ENCODE results near the gene NFS1. TPM values are rescaled to one million over a fixed set of nuclear protein-coding genes. Genes with fewer than 3 reads are reported as not detected.

The NFS1 gene
- total RNA-seq, 1 donor from 2014 or later: 26.7 TPM

- no peaks in the 10 kb centered on the region for H3K9me3 Mint-ChIP-seq
- no peak for TF ChIP-seq CTCF (conservative IDR thresholded peaks at IDR 0.05)
- H3K27me3 Mint-ChIP-seq: no peaks in the 10 kb centered on the region
- no peak overlapping the region for H3K4me3 Mint-ChIP-seq
- H3K4me1 Mint-ChIP-seq (ENCODE audit: unreplicated experiment): peaks cover 3% of the 10 kb centered on the region
- H3K36me3 Mint-ChIP-seq: peaks cover 37% of the 10 kb centered on the region
- no peak for DNase-seq (ENCODE audit: extremely low spot score, unreplicated experiment)
- no peak overlapping the region for H3K27ac Mint-ChIP-seq
These were observed 31.7 kb upstream of the NFS1 start for GRCh38 chr20:35730583-35731468.

GRCh38 chr20:35729836-35730582, 30.9 kb upstream of the NFS1 start:
- H3K9me3 Mint-ChIP-seq: no peaks in the 10 kb centered on the region
- no peak for DNase-seq (ENCODE audit: extremely low spot score, unreplicated experiment)
- TF ChIP-seq CTCF (conservative IDR thresholded peaks at IDR 0.05): no peak
- peak overlapping the region; percentile 68 for H3K27ac Mint-ChIP-seq
- no peak overlapping the region for H3K4me3 Mint-ChIP-seq
- H3K4me1 Mint-ChIP-seq (ENCODE audit: unreplicated experiment): no peaks in the 10 kb centered on the region
- peaks cover 38% of the 10 kb centered on the region for H3K36me3 Mint-ChIP-seq
- no peaks in the 10 kb centered on the region for H3K27me3 Mint-ChIP-seq

- Mint-ChIP-seq H3K4me1 (ENCODE audit: unreplicated experiment) (no peaks in the 10 kb centered on the region), H3K4me3 (no peak overlapping the region), H3K27me3 (no peaks in the 10 kb centered on the region), H3K9me3 (no peaks in the 10 kb centered on the region), H3K36me3 (peaks cover 40% of the 10 kb centered on the region), H3K27ac (peak overlapping the region; percentile 68)
- TF ChIP-seq CTCF (conservative IDR thresholded peaks at IDR 0.05): no peak
- DNase-seq (ENCODE audit: extremely low spot score, unreplicated experiment): no peak
These were observed 30.2 kb upstream of the NFS1 start for GRCh38 chr20:35729283-35729807.

- TF ChIP-seq CTCF (conservative IDR thresholded peaks at IDR 0.05): no peak
- Mint-ChIP-seq H3K4me3 (no peak overlapping the region), H3K36me3 (peaks cover 35% of the 10 kb centered on the region), H3K27me3 (no peaks in the 10 kb centered on the region), H3K4me1 (ENCODE audit: unreplicated experiment) (no peaks in the 10 kb centered on the region), H3K27ac (peak overlapping the region; percentile 73), H3K9me3 (no peaks in the 10 kb centered on the region)
- DNase-seq (ENCODE audit: extremely low spot score, unreplicated experiment): no peak
These were observed 27.9 kb upstream of the NFS1 start for GRCh38 chr20:35726842-35727711.

All from type B pancreatic cell (in vitro differentiated cells).